GM12878 (cell line): ENCODE data around the gene FAM53B. TPM values are rescaled to one million over a fixed set of nuclear protein-coding genes. Genes with fewer than 3 reads are reported as not detected.

ENCODE experiments used
- ATAC-seq: fragments of 200-7000 bp; cut with Tn5 transposase; 3 replicates; pipeline ENCODE4 v1.9.1; 2020; ENCODE audit warnings: mild to moderate bottlenecking, moderate library complexity
- BruUV-seq: library from RNA; stranded (reverse); fragments of 400-500 nt; replicated peaks from 2 replicates; lab custom pipeline; 2021; lab: Mats Ljungman, UMichigan
- CTCF ChIA-PET: fragments of 300-600 bp; sonication (Branson Sonifier 250); formaldehyde crosslinking; extraction: SDS; loops from one replicate; lab custom pipeline; 2021; ENCODE audit warnings: inconsistent platforms; lab: Yijun Ruan, JAX
- POLR2A ChIA-PET: fragments of 350-600 bp; formaldehyde crosslinking; extraction: SDS; loops from one replicate; lab custom pipeline; 2021; ENCODE audit warnings: inconsistent platforms; lab: Charles Lee
- RAD21 ChIA-PET: fragments of 300-600 bp; sonication (Branson Sonifier 250); formaldehyde crosslinking; loops from one replicate; lab custom pipeline; 2023; ENCODE audit warnings: antibody characterized with exemption; ENCODE audit not compliant: unreplicated experiment; lab: Charles Lee
- SMC1A ChIA-PET: fragments of 300-600 bp; sonication (Branson Sonifier 250); formaldehyde crosslinking; loops from one replicate; lab custom pipeline; 2023; ENCODE audit not compliant: unreplicated experiment, uncharacterized antibody; lab: Charles Lee
- DNase-seq: peaks from one replicate; pipeline ENCODE4 v3.0.0-alpha.2; 2011; ENCODE audit warnings: low read depth, low spot score
- FAIRE-seq: peaks from 3 replicates; lab custom pipeline; 2011; peaks lifted over from hg19 to GRCh38; lab: Jason Lieb, UNC
- H2AFZ ChIP-seq: 2 replicates; pipeline ENCODE4 v1.6.0; 2011; ENCODE audit warnings: low read depth, low read length, control low read depth; ENCODE audit not compliant: control insufficient read depth
- H3K27ac ChIP-seq: 2 replicates; pipeline ENCODE4 v1.5.1; 2011; ENCODE audit warnings: control low read depth; ENCODE audit not compliant: control insufficient read depth, insufficient read depth
- H3K27me3 ChIP-seq, 2 experiments: replicated peaks in 1 of 2; 2 replicates each; pipeline versions ENCODE4 v1.6.0 to v1.6.1; 2011; ENCODE audit warnings: low read length in 1 of 2; ENCODE audit not compliant: control insufficient read depth in 2 of 2, insufficient read depth in 2 of 2
- H3K36me3 ChIP-seq, 2 experiments: 2 replicates each; pipeline ENCODE4 v1.5.1; 2011; ENCODE audit warnings: low read length in 1 of 2; ENCODE audit not compliant: control insufficient read depth in 2 of 2, insufficient read depth in 2 of 2
- H3K4me1 ChIP-seq: 2 replicates; pipeline ENCODE4 v1.6.1; 2011; ENCODE audit warnings: mild to moderate bottlenecking, low read length, moderate library complexity, mixed read lengths; ENCODE audit not compliant: control insufficient read depth, insufficient read depth
- H3K4me2 ChIP-seq: 2 replicates; pipeline ENCODE4 v1.6.0; 2011; ENCODE audit warnings: control low read depth; ENCODE audit not compliant: control insufficient read depth, insufficient read depth
- H3K4me3 ChIP-seq: fragments of 200-600 bp; sonication (generic); 2 replicates; pipeline ENCODE4 v1.5.1; 2016
- H3K79me2 ChIP-seq: 2 replicates; pipeline ENCODE4 v1.6.0; 2011; ENCODE audit warnings: low read length; ENCODE audit not compliant: control insufficient read depth, insufficient read depth
- H3K9ac ChIP-seq: 2 replicates; pipeline ENCODE4 v1.8.0; 2011; ENCODE audit warnings: low read length, control low read depth, mixed read lengths; ENCODE audit not compliant: control insufficient read depth, insufficient read depth
- H3K9me3 ChIP-seq: replicated peaks from 3 replicates; pipeline ENCODE4 v1.5.1; 2011; ENCODE audit warnings: mild to moderate bottlenecking, low read length; ENCODE audit not compliant: control insufficient read depth, insufficient read depth
- H4K20me1 ChIP-seq: 2 replicates; pipeline ENCODE4 v1.6.0; 2011; ENCODE audit not compliant: control insufficient read depth, insufficient read depth
- ATF7 ChIP-seq: fragments of 450-650 bp; IDR thresholded peaks from 2 replicates; pipeline ENCODE4 v1.6.1; 2016; ENCODE audit warnings: low read depth, mild to moderate bottlenecking
- CHD2 ChIP-seq: IDR thresholded peaks from 2 replicates; pipeline ENCODE4 v1.6.1; 2011; ENCODE audit warnings: low read depth, low read length, improper control_type of control experiment, borderline replicate concordance
- EED ChIP-seq: sonication (generic); IDR thresholded peaks from 2 replicates; pipeline ENCODE4 v1.6.1; 2016; ENCODE audit warnings: antibody characterized with exemption, low read depth
- GATAD2B ChIP-seq: fragments of 450-650 bp; conservative IDR thresholded peaks from 2 replicates; pipeline ENCODE4 v1.6.1; 2017; ENCODE audit warnings: low read depth, mild to moderate bottlenecking, moderate library complexity
- LARP7 ChIP-seq: fragments of 450-650 bp; IDR thresholded peaks from 2 replicates; pipeline ENCODE4 v1.6.1; 2017; ENCODE audit warnings: mild to moderate bottlenecking
- NFIC ChIP-seq: IDR thresholded peaks from 2 replicates; pipeline ENCODE4 v1.6.1; 2012; ENCODE audit warnings: low read depth, mild to moderate bottlenecking, inconsistent platforms, low read length, moderate library complexity
- YY1 ChIP-seq: IDR thresholded peaks from 2 replicates; pipeline ENCODE4 v1.6.1; 2011; ENCODE audit warnings: low read depth, mild to moderate bottlenecking, low read length
- WGBS: methylation state at CpG from one replicate; pipeline ENCODE4 v1.1.6; 2016; ENCODE audit warnings: low lambda C conversion rate; ENCODE audit not compliant: insufficient replicate concordance, insufficient coverage; ENCODE audit errors: missing lambda C conversion rate; 5-methylcytosine and 5-hydroxymethylcytosine counted together
- in situ Hi-C: fragments of 300-500 bp; cut with MboI; formaldehyde crosslinking; loops from 9 replicates; pipeline ENCODE4 v1.14.3; 2018; ENCODE audit warnings: mixed read lengths
- intact Hi-C: fragments of 100-400 bp; cut with micrococcal nuclease; formaldehyde crosslinking; loops from one replicate; pipeline ENCODE4 v1.14.2; 2022; ENCODE audit not compliant: unreplicated experiment
- polyA plus RNA-seq, 11 experiments: library from polyadenylated mRNA; depleted of rRNA in 4 of 11; unstranded in 6 of 11; stranded (reverse) in 5 of 11; fragments of >200 nt; fragmentation: Nextera tagmentation in 4 of 11; fragmentation: Illumina TruSeq in 1 of 11; extraction: Ambion mirVana in 4 of 11; extraction: Trizol in 1 of 11; gene quantifications; 1 replicate in 1 of 11; 2 replicates in 10 of 11; pipeline versions ENCODE4 v1.2.1 to v1.2.3, GENCODE V29; 2011 to 2016; ENCODE audit warnings: inconsistent platforms in 2 of 11, missing spikeins in 2 of 11, low read depth in 1 of 11
- total RNA-seq, 4 experiments: library from RNA; depleted of rRNA in 3 of 4; stranded (reverse); fragments of >200 nt in 3 of 4; fragmentation: Illumina TruSeq in 1 of 4; extraction: Trizol in 1 of 4; gene quantifications; 2 replicates each; pipeline versions ENCODE4 v1.2.1 to v1.2.3, GENCODE V29; 2013 to 2021
- TF ChIP-seq, protein P1 (sequence below): fragments of 450-650 bp; IDR thresholded peaks from 2 replicates; pipeline ENCODE4 v1.6.1; 2017; ENCODE audit warnings: borderline replicate concordance
- TF ChIP-seq, protein P2 (sequence below): IDR thresholded peaks from 2 replicates; pipeline ENCODE4 v1.6.1; 2011; ENCODE audit warnings: low read depth, low read length, improper control_type of control experiment, borderline replicate concordance
- TF ChIP-seq, protein P3 (sequence below): fragments of 450-650 bp; conservative IDR thresholded peaks from 2 replicates; pipeline ENCODE4 v1.6.1; 2017; ENCODE audit warnings: mild to moderate bottlenecking, moderate library complexity
- TF ChIP-seq, protein P4 (sequence below): fragments of 150-350 bp; IDR thresholded peaks from 2 replicates; pipeline ENCODE4 v1.6.1; 2016; ENCODE audit warnings: low read depth, low read length
- TF ChIP-seq, protein P5 (sequence below): fragments of 450-650 bp; formaldehyde crosslinking; IDR thresholded peaks from 2 replicates; pipeline ENCODE4 v1.5.0; 2022; ENCODE audit warnings: mild to moderate bottlenecking, missing genetic modification characterization

Gene FAM53B
- total and polyA plus RNA-seq, 10 of the 15 experiments (the other 5 are each of a cell fraction or from before 2014, with no cell fraction given), result 0.05 to 26.3 (median 8.1) TPM

DNA sequence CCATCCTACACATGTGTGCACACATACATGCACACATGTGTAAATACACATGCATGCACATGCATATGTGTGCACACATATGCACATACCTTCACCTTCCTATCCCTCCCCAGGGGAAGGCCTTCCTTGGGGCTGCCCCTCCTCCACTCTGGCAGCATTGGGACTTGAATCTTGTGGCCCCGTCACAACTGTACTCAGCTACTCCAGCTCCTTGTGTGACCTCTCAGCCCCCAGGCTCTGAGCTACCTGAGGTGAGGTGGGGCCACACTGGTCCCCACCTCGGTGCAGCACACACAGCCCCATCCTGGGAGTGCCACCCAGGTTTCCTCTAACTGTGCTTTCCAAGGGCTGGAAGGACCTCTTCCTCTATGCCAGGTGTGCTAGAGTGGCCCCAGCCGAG is 166.5 kb downstream of the FAM53B start:
- Histone ChIP-seq H3K9me3 (no peaks in the 10 kb centered on the region), H3K4me3 (no peak overlapping the region), H4K20me1 (no peaks in the 10 kb centered on the region), H3K4me1 (no peaks in the 10 kb centered on the region), H3K27me3 (no peaks in the 10 kb centered on the region; a peak in 1 of 4 replicates), H2AFZ (no peak overlapping the region), H3K27ac (no peak overlapping the region), H3K4me2 (no peak overlapping the region), H3K79me2 (no peaks in the 10 kb centered on the region), H3K36me3 (no peaks in the 10 kb centered on the region), H3K9ac (no peak overlapping the region)
- in situ Hi-C loops (no loop called here), intact Hi-C loops (no loop called here)
- 46% methylated on average over 3 of the region's 3 CpGs for WGBS
- FAIRE-seq (no peak), DNase-seq (no peak), ATAC-seq (no peak)
- no TSS peak for BruUV-seq
- ChIA-PET RAD21 (no interaction called here), CTCF (interaction anchor here (0.9 kb wide), 1 partner anchor 45 kb away, joined by 3 read pairs; no protein-coding TSS in a partner anchor), SMC1A (no interaction called here), POLR2A (no interaction called here)
- TF ChIP-seq YY1, result no peak
- TF ChIP-seq, protein P1, sequence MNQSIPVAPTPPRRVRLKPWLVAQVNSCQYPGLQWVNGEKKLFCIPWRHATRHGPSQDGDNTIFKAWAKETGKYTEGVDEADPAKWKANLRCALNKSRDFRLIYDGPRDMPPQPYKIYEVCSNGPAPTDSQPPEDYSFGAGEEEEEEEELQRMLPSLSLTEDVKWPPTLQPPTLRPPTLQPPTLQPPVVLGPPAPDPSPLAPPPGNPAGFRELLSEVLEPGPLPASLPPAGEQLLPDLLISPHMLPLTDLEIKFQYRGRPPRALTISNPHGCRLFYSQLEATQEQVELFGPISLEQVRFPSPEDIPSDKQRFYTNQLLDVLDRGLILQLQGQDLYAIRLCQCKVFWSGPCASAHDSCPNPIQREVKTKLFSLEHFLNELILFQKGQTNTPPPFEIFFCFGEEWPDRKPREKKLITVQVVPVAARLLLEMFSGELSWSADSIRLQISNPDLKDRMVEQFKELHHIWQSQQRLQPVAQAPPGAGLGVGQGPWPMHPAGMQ, result no peak
- no peak for TF ChIP-seq ATF7
- TF ChIP-seq, protein P2, sequence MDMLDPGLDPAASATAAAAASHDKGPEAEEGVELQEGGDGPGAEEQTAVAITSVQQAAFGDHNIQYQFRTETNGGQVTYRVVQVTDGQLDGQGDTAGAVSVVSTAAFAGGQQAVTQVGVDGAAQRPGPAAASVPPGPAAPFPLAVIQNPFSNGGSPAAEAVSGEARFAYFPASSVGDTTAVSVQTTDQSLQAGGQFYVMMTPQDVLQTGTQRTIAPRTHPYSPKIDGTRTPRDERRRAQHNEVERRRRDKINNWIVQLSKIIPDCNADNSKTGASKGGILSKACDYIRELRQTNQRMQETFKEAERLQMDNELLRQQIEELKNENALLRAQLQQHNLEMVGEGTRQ, result no peak
- TF ChIP-seq, protein P3, sequence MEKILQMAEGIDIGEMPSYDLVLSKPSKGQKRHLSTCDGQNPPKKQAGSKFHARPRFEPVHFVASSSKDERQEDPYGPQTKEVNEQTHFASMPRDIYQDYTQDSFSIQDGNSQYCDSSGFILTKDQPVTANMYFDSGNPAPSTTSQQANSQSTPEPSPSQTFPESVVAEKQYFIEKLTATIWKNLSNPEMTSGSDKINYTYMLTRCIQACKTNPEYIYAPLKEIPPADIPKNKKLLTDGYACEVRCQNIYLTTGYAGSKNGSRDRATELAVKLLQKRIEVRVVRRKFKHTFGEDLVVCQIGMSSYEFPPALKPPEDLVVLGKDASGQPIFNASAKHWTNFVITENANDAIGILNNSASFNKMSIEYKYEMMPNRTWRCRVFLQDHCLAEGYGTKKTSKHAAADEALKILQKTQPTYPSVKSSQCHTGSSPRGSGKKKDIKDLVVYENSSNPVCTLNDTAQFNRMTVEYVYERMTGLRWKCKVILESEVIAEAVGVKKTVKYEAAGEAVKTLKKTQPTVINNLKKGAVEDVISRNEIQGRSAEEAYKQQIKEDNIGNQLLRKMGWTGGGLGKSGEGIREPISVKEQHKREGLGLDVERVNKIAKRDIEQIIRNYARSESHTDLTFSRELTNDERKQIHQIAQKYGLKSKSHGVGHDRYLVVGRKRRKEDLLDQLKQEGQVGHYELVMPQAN, result no peak
- TF ChIP-seq, protein P4, sequence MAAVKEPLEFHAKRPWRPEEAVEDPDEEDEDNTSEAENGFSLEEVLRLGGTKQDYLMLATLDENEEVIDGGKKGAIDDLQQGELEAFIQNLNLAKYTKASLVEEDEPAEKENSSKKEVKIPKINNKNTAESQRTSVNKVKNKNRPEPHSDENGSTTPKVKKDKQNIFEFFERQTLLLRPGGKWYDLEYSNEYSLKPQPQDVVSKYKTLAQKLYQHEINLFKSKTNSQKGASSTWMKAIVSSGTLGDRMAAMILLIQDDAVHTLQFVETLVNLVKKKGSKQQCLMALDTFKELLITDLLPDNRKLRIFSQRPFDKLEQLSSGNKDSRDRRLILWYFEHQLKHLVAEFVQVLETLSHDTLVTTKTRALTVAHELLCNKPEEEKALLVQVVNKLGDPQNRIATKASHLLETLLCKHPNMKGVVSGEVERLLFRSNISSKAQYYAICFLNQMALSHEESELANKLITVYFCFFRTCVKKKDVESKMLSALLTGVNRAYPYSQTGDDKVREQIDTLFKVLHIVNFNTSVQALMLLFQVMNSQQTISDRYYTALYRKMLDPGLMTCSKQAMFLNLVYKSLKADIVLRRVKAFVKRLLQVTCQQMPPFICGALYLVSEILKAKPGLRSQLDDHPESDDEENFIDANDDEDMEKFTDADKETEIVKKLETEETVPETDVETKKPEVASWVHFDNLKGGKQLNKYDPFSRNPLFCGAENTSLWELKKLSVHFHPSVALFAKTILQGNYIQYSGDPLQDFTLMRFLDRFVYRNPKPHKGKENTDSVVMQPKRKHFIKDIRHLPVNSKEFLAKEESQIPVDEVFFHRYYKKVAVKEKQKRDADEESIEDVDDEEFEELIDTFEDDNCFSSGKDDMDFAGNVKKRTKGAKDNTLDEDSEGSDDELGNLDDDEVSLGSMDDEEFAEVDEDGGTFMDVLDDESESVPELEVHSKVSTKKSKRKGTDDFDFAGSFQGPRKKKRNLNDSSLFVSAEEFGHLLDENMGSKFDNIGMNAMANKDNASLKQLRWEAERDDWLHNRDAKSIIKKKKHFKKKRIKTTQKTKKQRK, result no peak
- no peak for TF ChIP-seq CHD2
- no peak for TF ChIP-seq LARP7
- no peak for TF ChIP-seq NFIC
- no peak for TF ChIP-seq GATAD2B
- TF ChIP-seq, protein P5, sequence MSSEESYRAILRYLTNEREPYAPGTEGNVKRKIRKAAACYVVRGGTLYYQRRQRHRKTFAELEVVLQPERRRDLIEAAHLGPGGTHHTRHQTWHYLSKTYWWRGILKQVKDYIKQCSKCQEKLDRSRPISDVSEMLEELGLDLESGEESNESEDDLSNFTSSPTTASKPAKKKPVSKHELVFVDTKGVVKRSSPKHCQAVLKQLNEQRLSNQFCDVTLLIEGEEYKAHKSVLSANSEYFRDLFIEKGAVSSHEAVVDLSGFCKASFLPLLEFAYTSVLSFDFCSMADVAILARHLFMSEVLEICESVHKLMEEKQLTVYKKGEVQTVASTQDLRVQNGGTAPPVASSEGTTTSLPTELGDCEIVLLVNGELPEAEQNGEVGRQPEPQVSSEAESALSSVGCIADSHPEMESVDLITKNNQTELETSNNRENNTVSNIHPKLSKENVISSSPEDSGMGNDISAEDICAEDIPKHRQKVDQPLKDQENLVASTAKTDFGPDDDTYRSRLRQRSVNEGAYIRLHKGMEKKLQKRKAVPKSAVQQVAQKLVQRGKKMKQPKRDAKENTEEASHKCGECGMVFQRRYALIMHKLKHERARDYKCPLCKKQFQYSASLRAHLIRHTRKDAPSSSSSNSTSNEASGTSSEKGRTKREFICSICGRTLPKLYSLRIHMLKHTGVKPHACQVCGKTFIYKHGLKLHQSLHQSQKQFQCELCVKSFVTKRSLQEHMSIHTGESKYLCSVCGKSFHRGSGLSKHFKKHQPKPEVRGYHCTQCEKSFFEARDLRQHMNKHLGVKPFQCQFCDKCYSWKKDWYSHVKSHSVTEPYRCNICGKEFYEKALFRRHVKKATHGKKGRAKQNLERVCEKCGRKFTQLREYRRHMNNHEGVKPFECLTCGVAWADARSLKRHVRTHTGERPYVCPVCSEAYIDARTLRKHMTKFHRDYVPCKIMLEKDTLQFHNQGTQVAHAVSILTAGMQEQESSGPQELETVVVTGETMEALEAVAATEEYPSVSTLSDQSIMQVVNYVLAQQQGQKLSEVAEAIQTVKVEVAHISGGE (CRISPR knock-in tag), result no peak
- TF ChIP-seq EED, result no peak
